ENCODE measurements around the gene COA8.

DNA sequence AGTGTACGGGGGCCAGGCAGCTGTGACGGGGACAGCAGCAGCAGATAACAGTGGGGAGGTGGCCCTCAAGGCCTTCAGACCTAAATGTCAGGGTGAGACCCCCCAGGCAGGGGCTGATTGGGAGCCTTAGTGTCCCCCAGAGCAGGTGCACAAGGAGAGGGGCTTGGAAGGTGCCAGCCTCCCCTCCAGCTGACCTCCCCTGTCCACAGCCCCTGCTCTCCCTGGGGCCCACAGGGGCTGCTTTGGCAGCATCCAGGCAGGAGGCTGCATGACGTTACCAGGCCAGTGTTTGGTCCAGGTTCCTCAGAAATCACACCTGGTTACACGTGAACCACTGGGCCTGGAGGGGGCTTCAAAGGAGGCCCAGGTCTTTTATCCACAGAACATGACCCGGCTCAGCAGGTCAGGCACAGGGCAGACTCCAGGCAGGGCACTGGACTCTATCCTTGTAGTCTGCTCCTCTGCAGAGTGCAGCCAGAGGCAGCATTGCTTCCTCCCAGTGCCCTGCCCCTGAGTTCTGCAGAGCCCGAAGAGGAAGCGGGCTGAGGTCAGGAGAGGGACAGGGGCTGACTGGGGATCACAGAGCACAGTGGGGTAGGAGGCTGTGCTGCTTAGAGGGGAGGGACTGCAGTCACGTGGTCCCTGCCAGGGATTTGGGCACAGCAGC lies 36.4 kb upstream of the COA8 start:
- TF ChIP-seq, protein P1, sequence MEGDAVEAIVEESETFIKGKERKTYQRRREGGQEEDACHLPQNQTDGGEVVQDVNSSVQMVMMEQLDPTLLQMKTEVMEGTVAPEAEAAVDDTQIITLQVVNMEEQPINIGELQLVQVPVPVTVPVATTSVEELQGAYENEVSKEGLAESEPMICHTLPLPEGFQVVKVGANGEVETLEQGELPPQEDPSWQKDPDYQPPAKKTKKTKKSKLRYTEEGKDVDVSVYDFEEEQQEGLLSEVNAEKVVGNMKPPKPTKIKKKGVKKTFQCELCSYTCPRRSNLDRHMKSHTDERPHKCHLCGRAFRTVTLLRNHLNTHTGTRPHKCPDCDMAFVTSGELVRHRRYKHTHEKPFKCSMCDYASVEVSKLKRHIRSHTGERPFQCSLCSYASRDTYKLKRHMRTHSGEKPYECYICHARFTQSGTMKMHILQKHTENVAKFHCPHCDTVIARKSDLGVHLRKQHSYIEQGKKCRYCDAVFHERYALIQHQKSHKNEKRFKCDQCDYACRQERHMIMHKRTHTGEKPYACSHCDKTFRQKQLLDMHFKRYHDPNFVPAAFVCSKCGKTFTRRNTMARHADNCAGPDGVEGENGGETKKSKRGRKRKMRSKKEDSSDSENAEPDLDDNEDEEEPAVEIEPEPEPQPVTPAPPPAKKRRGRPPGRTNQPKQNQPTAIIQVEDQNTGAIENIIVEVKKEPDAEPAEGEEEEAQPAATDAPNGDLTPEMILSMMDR (IDR thresholded peaks at IDR 0.05), result no peak
- TF ChIP-seq POLR2A (IDR thresholded peaks at IDR 0.05), result no peak
